ENCODE data around the gene LINC00632.

DNA sequence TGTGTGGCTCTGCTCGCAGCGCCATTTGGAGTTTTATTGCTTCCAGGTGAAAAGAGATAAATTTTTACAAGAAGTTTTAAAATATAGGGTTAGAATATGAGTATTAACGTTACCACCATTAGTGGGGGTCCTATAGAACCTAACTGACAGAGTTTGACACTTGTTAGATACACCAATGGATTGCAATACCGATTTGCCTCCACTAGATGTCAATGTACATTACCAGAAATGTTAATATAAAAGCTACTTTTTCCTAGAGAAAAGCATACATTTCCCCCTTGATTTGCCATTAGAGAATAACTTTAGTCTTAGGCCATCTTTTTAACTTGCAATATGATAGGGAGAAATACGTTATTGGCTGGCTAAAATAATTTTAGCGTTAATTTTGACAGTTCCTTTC, 108.4 kb downstream of the LINC00632 start:
- TF ChIP-seq, protein P1, sequence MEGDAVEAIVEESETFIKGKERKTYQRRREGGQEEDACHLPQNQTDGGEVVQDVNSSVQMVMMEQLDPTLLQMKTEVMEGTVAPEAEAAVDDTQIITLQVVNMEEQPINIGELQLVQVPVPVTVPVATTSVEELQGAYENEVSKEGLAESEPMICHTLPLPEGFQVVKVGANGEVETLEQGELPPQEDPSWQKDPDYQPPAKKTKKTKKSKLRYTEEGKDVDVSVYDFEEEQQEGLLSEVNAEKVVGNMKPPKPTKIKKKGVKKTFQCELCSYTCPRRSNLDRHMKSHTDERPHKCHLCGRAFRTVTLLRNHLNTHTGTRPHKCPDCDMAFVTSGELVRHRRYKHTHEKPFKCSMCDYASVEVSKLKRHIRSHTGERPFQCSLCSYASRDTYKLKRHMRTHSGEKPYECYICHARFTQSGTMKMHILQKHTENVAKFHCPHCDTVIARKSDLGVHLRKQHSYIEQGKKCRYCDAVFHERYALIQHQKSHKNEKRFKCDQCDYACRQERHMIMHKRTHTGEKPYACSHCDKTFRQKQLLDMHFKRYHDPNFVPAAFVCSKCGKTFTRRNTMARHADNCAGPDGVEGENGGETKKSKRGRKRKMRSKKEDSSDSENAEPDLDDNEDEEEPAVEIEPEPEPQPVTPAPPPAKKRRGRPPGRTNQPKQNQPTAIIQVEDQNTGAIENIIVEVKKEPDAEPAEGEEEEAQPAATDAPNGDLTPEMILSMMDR (IDR thresholded peaks at IDR 0.05), result no peak
- no peak for TF ChIP-seq POLR2A (IDR thresholded peaks at IDR 0.05)
- no peak for TF ChIP-seq EP300 (IDR thresholded peaks at IDR 0.05)
